H9 (cell line): ENCODE measurements around the gene PDGFB. TPM values are rescaled to one million over a fixed set of nuclear protein-coding genes. Genes with fewer than 3 reads are reported as not detected.
A peak's percentile ranks its signal among the peaks of the same experiment; 100 is the strongest.

ENCODE experiments used
- DNase-seq: peaks from one replicate; pipeline ENCODE4 v3.0.0-alpha.2; 2017
- H2AFZ ChIP-seq: one replicate; pipeline ENCODE4 v1.6.1; 2013; ENCODE audit warnings: mild to moderate bottlenecking, low read length, control low read depth, moderate library complexity
- H2AK5ac ChIP-seq: 2 replicates; pipeline ENCODE4 v1.6.1; 2013; ENCODE audit warnings: low read length, control low read depth, mixed read lengths; ENCODE audit not compliant: insufficient read length
- H2BK120ac ChIP-seq: one replicate; pipeline ENCODE4 v1.6.1; 2013; ENCODE audit warnings: low read depth, mild to moderate bottlenecking, low read length, control low read depth, inconsistent platforms; ENCODE audit not compliant: poor library complexity, severe bottlenecking
- H2BK12ac ChIP-seq: 2 replicates; pipeline ENCODE4 v1.6.1; 2013; ENCODE audit warnings: low read length, control low read depth, mixed read lengths, low read depth; ENCODE audit not compliant: insufficient read length
- H2BK15ac ChIP-seq: 2 replicates; pipeline ENCODE4 v1.6.1; 2013; ENCODE audit warnings: low read depth, low read length, control low read depth
- H2BK20ac ChIP-seq: one replicate; pipeline ENCODE4 v1.6.1; 2013; ENCODE audit warnings: low read depth, mild to moderate bottlenecking, low read length, control low read depth, inconsistent platforms; ENCODE audit not compliant: poor library complexity, severe bottlenecking
- H2BK5ac ChIP-seq: 2 replicates; pipeline ENCODE4 v1.6.1; 2013; ENCODE audit warnings: low read length, control low read depth, mixed read lengths; ENCODE audit not compliant: insufficient read length
- H3K14ac ChIP-seq: 2 replicates; pipeline ENCODE4 v1.6.1; 2013; ENCODE audit warnings: low read length, control low read depth; ENCODE audit not compliant: insufficient read depth
- H3K18ac ChIP-seq: 2 replicates; pipeline ENCODE4 v1.6.1; 2013; ENCODE audit warnings: low read depth, mild to moderate bottlenecking, mixed read lengths, low read length, control low read depth; ENCODE audit not compliant: insufficient read length
- H3K23ac ChIP-seq: 2 replicates; pipeline ENCODE4 v1.6.1; 2013; ENCODE audit warnings: low read length, control low read depth, mixed read lengths, low read depth; ENCODE audit not compliant: insufficient read length
- H3K23me2 ChIP-seq: 2 replicates; pipeline ENCODE4 v1.6.1; 2013; ENCODE audit warnings: low read depth, mild to moderate bottlenecking, mixed read lengths, low read length, control low read depth; ENCODE audit not compliant: insufficient read length, poor library complexity, severe bottlenecking
- H3K27ac ChIP-seq: 2 replicates; pipeline ENCODE4 v1.5.1; 2013; ENCODE audit warnings: low read length, control low read depth, mixed read lengths, low read depth; ENCODE audit not compliant: insufficient read length
- H3K27me3 ChIP-seq: 2 replicates; pipeline ENCODE4 v1.6.1; 2013; ENCODE audit warnings: low read length, control low read depth, inconsistent platforms; ENCODE audit not compliant: insufficient read depth
- H3K4ac ChIP-seq: 2 replicates; pipeline ENCODE4 v1.6.1; 2013; ENCODE audit warnings: low read depth, mild to moderate bottlenecking, control low read depth, inconsistent platforms, low read length, moderate library complexity
- H3K4me1 ChIP-seq: 2 replicates; pipeline ENCODE4 v1.6.1; 2013; ENCODE audit warnings: low read length, control low read depth, inconsistent platforms; ENCODE audit not compliant: insufficient read depth
- H3K4me2 ChIP-seq: 2 replicates; pipeline ENCODE4 v1.6.1; 2013; ENCODE audit warnings: low read length, control low read depth, mixed read lengths; ENCODE audit not compliant: insufficient read length, insufficient read depth
- H3K56ac ChIP-seq: 2 replicates; pipeline ENCODE4 v1.6.1; 2013; ENCODE audit warnings: low read depth, mild to moderate bottlenecking, mixed read lengths, low read length, control low read depth; ENCODE audit not compliant: insufficient read length
- H3K79me1 ChIP-seq: 2 replicates; pipeline ENCODE4 v1.6.1; 2013; ENCODE audit warnings: low read depth, mild to moderate bottlenecking, moderate library complexity, low read length, control low read depth, inconsistent platforms; ENCODE audit not compliant: insufficient read depth, poor library complexity, severe bottlenecking
- H3K79me2 ChIP-seq: 2 replicates; pipeline ENCODE4 v1.6.1; 2013; ENCODE audit warnings: low read length, control low read depth, inconsistent platforms; ENCODE audit not compliant: insufficient read depth
- H3K9ac ChIP-seq: 2 replicates; pipeline ENCODE4 v1.6.1; 2013; ENCODE audit warnings: low read length, control low read depth, mixed read lengths; ENCODE audit not compliant: insufficient read length; ENCODE audit errors: extremely low read depth
- H3K9me3 ChIP-seq: one replicate; pipeline ENCODE4 v1.6.1; 2013; ENCODE audit warnings: low read depth, low read length, inconsistent platforms; ENCODE audit not compliant: control insufficient read depth
- H3T11ph ChIP-seq: one replicate; pipeline ENCODE4 v1.6.1; 2013; ENCODE audit warnings: mild to moderate bottlenecking, low read length, control low read depth, inconsistent platforms
- H4K20me1 ChIP-seq: one replicate; pipeline ENCODE4 v1.6.1; 2013; ENCODE audit not compliant: control insufficient read depth, insufficient read length, insufficient read depth
- H4K5ac ChIP-seq: 2 replicates; pipeline ENCODE4 v1.6.1; 2013; ENCODE audit warnings: low read depth, mild to moderate bottlenecking, mixed read lengths, low read length, control low read depth; ENCODE audit not compliant: insufficient read length
- H4K8ac ChIP-seq: replicated peaks from 2 replicates; pipeline ENCODE4 v1.6.1; 2013; ENCODE audit warnings: low read length, control low read depth, mixed read lengths, low read depth; ENCODE audit not compliant: insufficient read length
- H4K91ac ChIP-seq: 2 replicates; pipeline ENCODE4 v1.6.1; 2013; ENCODE audit warnings: low read depth, mild to moderate bottlenecking, moderate library complexity, mixed read lengths, low read length, control low read depth; ENCODE audit not compliant: insufficient read length
- H3K27ac Mint-ChIP-seq, 3 experiments: 2 replicates in 2 of 3; 3 replicates in 1 of 3; pipeline ENCODE4 v1.8.0; 2020 to 2021; ENCODE audit warnings: mixed read lengths in 3 of 3, mild to moderate bottlenecking in 1 of 3, moderate library complexity in 1 of 3
- H3K27me3 Mint-ChIP-seq: 2 replicates; pipeline ENCODE4 v1.8.0; 2021; ENCODE audit warnings: low read depth, mild to moderate bottlenecking, moderate library complexity, mixed read lengths
- H3K36me3 Mint-ChIP-seq, 3 experiments: 2 replicates in 2 of 3; 3 replicates in 1 of 3; pipeline ENCODE4 v1.8.0; 2020 to 2021; ENCODE audit warnings: low read depth in 3 of 3, mixed read lengths in 3 of 3; ENCODE audit not compliant: insufficient read depth in 1 of 3
- H3K4me1 Mint-ChIP-seq, 2 experiments: 2 replicates each; pipeline ENCODE4 v1.8.0; 2020; ENCODE audit warnings: mixed read lengths in 2 of 2
- H3K4me3 Mint-ChIP-seq, 2 experiments: 2 replicates in 1 of 2; 3 replicates in 1 of 2; pipeline ENCODE4 v1.8.0; 2020 to 2021; ENCODE audit warnings: mild to moderate bottlenecking in 2 of 2, mixed read lengths in 2 of 2, moderate library complexity in 1 of 2
- H3K9me3 Mint-ChIP-seq, 2 experiments: 2 replicates in 1 of 2; 3 replicates in 1 of 2; pipeline ENCODE4 v1.8.0; 2020; ENCODE audit warnings: mild to moderate bottlenecking in 2 of 2, mixed read lengths in 2 of 2, moderate library complexity in 1 of 2
- WGBS: extraction: QIAGEN DNeasy Blood & Tissue Kit; methylation state at CpG from one replicate; pipeline ENCODE4 v1.1.7; 2013; ENCODE audit warnings: missing lambda C conversion rate, low lambda C conversion rate, mixed read lengths; ENCODE audit not compliant: insufficient read length; ENCODE audit errors: extremely low coverage; 5-methylcytosine and 5-hydroxymethylcytosine counted together
- total RNA-seq: library from RNA; stranded (reverse); gene quantifications from 2 replicates; pipeline ENCODE4 v1.2.1, GENCODE V29; 2021
- TF ChIP-seq, protein P1 (sequence below): fragments of 200-600 bp; sonication (generic); conservative IDR thresholded peaks from 3 replicates; pipeline ENCODE4 v1.8.0; 2021; ENCODE audit warnings: antibody characterized with exemption, mild to moderate bottlenecking

Gene PDGFB
- total RNA-seq, 1 experiment from 2014 or later = 6.1 TPM

DNA sequence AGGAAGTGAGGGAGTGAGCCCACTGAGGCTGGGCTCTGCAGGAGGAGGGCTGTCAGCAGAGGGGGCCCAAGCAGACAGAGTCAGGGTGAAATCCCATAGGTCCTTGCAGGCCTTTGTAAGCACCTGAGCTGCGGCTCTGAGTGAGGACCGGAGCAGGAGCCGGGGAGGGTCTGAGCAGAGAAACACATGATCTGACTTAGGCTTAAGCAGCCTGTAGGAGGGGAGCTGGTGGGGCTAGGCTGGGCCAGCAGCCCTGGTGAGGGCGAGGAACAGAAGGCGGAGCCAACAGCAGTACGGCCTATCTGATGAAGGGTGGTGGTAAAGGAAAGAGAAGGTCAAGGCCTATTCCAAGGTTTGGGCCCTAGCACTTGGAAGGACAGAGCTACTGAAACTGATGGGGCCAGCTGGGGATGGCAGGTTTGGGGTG is 65.4 kb downstream of the PDGFB start:
- peak; percentile 90 for DNase-seq
- Mint-ChIP-seq H3K27ac (peak overlapping the region; percentile 88 to 97 (median 94)), H3K36me3 (peaks cover 0 to 6% (median 2%) of the 10 kb centered on the region in 3 experiments; a peak in 2 of 7 replicates), H3K4me3 (peak overlapping the region in 1 of 2 experiments; percentile 21; a peak in 1 of 5 replicates), H3K27me3 (no peaks in the 10 kb centered on the region; the same call in 1 of the 2 replicates), H3K9me3 (peaks cover 0 to 4% of the 10 kb centered on the region in 2 experiments; a peak in 2 of 5 replicates), H3K4me1 (peaks cover 47 to 78% of the 10 kb centered on the region in 2 experiments)
- Histone ChIP-seq H3K18ac (no peak overlapping the region), H3K14ac (no peak overlapping the region; the same call in 1 of the 2 replicates), H2BK120ac (no peak overlapping the region), H4K8ac (no peak overlapping the region), H3K9me3 (no peaks in the 10 kb centered on the region), H3K9ac (no peak overlapping the region), H4K20me1 (peaks cover 3% of the 10 kb centered on the region), H3K27ac (no peak overlapping the region), H4K91ac (peak overlapping the region; percentile 10), H3K23ac (no peak overlapping the region), H3K79me2 (no peaks in the 10 kb centered on the region), H2AFZ (no peak overlapping the region), H3K4me1 (peaks cover 8% of the 10 kb centered on the region; the same call in 1 of the 2 replicates), H3K4ac (no peak overlapping the region), H3K4me2 (no peak overlapping the region), H3K23me2 (no peaks in the 10 kb centered on the region), H2AK5ac (no peak overlapping the region), H3K79me1 (no peaks in the 10 kb centered on the region), H3T11ph (no peak overlapping the region), H4K5ac (no peak overlapping the region), H3K56ac (no peak overlapping the region), H2BK12ac (no peak overlapping the region), H2BK5ac (no peak overlapping the region), H2BK20ac (no peak overlapping the region), H2BK15ac (no peak overlapping the region), H3K27me3 (no peaks in the 10 kb centered on the region)
- TF ChIP-seq, protein P1, sequence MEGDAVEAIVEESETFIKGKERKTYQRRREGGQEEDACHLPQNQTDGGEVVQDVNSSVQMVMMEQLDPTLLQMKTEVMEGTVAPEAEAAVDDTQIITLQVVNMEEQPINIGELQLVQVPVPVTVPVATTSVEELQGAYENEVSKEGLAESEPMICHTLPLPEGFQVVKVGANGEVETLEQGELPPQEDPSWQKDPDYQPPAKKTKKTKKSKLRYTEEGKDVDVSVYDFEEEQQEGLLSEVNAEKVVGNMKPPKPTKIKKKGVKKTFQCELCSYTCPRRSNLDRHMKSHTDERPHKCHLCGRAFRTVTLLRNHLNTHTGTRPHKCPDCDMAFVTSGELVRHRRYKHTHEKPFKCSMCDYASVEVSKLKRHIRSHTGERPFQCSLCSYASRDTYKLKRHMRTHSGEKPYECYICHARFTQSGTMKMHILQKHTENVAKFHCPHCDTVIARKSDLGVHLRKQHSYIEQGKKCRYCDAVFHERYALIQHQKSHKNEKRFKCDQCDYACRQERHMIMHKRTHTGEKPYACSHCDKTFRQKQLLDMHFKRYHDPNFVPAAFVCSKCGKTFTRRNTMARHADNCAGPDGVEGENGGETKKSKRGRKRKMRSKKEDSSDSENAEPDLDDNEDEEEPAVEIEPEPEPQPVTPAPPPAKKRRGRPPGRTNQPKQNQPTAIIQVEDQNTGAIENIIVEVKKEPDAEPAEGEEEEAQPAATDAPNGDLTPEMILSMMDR = no peak
- no CpG with 5 or more reads among the region's 6 CpGs for WGBS
